ENCODE measurements around the gene GMIP. TPM values are rescaled to one million over a fixed set of nuclear protein-coding genes. Genes with fewer than 3 reads are reported as not detected.

GMIP gene
- total RNA-seq, 1 donor from 2014 or later, result 32.4 TPM

DNA sequence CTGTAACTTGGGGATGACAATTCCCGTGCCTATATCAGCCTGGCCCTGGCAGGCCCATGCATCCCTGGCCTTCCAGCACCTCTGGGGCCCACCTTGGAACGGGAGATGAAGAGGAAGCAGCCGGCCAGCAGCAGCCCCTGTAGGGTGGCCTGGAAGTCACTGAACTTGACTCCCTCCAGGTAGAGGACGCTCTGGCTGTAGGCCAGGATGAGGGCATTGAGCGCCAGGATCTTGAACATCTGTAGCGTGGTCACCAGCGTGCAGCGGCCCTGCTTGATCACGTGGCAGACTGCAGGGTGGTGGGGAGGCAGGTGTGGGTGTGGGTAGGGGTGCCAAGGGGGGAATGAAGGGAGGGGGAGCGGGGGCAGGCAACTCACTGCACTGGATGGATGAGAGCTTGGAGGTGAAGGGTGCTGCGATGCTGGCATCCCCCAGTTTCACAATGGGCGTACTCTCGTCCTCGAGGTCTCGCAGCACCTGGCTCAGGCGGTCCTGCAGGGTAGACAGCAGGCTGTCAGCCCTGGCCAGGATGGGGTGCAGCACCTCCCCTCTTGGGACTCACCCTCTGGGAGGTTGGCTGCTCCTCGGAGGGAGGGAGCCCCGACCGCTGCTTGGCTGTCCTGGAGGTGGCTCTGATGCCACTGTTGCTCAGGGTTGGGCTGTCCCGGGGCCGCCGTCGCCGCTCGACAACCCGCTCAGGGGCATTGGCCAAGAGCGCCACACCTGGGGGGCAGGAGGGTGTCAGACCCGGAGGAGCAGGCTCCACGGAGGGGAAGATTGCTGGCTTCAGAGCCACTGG, 3.8 kb upstream of the GMIP start:
- Histone ChIP-seq H3K4me2 (ENCODE audit: low read length) (no peak overlapping the region), H3K27ac (ENCODE audit: low read depth, low read length) (no peak overlapping the region), H3K4me1 (ENCODE audit: insufficient read depth, low read length) (peaks cover 10% of the 10 kb centered on the region), H2AFZ (ENCODE audit: low read depth, low read length) (no peak overlapping the region), H3K27me3 (ENCODE audit: insufficient read depth, low read length) (no peaks in the 10 kb centered on the region), H4K20me1 (ENCODE audit: insufficient read depth, low read length) (peaks cover 7% of the 10 kb centered on the region), H3K79me2 (ENCODE audit: insufficient read depth, low read length) (peaks cover 11% of the 10 kb centered on the region), H3K9ac (ENCODE audit: low read length) (no peak overlapping the region), H3K9me3 (ENCODE audit: insufficient read depth, low read depth, low read length) (no peaks in the 10 kb centered on the region), H3K36me3 (ENCODE audit: insufficient read depth, low read length) (peaks cover 18% of the 10 kb centered on the region), H3K4me3 (ENCODE audit: insufficient read depth, low read depth, low read length) (no peak overlapping the region)
- H3K27me3 Mint-ChIP-seq (ENCODE audit: low read depth, unreplicated experiment), result no peaks in the 10 kb centered on the region
- no peak overlapping the region for H3K27ac Mint-ChIP-seq (ENCODE audit: unreplicated experiment)
- no peak for TF ChIP-seq CTCF (IDR thresholded peaks at IDR 0.05; ENCODE audit: insufficient read depth, low read depth, low read length)
- DNase-seq (ENCODE audit: low read depth), result no peak
- no peak for FAIRE-seq
- peaks cover 3% of the 10 kb centered on the region for H3K4me1 Mint-ChIP-seq (ENCODE audit: low read depth, unreplicated experiment)
- H3K36me3 Mint-ChIP-seq (ENCODE audit: low read depth, unreplicated experiment), result peaks cover 19% of the 10 kb centered on the region
- no peaks in the 10 kb centered on the region for H3K9me3 Mint-ChIP-seq (ENCODE audit: unreplicated experiment)
- no peak overlapping the region for H3K4me3 Mint-ChIP-seq (ENCODE audit: unreplicated experiment)

DNA sequence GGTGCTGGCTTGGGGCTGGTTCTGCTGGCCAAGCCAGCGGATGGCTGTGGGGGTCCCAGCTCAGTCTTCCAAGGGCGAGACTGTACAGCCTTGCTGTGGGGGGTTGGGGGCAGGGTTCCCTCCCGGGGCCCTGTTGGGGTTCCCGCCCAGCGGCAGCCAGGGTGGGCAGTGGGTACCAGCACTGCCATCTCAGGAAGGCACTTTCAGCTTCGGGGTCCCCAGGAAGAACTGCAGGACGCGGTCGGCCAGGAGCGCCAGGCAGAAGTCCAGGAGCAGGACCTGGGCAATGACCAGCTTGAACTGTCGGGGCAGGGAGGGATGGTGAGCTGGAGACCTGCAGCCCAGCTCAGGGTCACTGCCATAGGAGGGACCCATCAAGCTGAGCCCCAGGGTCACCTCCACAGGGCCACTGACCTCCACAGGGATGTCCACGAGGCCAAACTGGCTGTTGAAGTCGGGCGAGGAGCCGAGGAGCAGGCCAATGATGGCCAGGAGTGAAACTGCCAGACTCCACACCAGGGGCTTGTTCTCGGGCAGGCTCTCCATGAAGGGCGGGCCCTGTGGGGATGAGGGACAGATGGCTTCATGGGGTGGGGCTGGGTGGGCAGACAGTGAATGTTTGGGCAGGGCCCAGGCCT, 1.9 kb upstream of the GMIP start:
- Histone ChIP-seq H3K4me2 (ENCODE audit: low read length) (no peak overlapping the region), H2AFZ (ENCODE audit: low read depth, low read length) (no peak overlapping the region), H4K20me1 (ENCODE audit: insufficient read depth, low read length) (peaks cover 5% of the 10 kb centered on the region), H3K9ac (ENCODE audit: low read length) (no peak overlapping the region), H3K36me3 (ENCODE audit: insufficient read depth, low read length) (peaks cover 9% of the 10 kb centered on the region), H3K4me1 (ENCODE audit: insufficient read depth, low read length) (peaks cover 10% of the 10 kb centered on the region), H3K4me3 (ENCODE audit: insufficient read depth, low read depth, low read length) (no peak overlapping the region), H3K79me2 (ENCODE audit: insufficient read depth, low read length) (peaks cover 11% of the 10 kb centered on the region), H3K27ac (ENCODE audit: low read depth, low read length) (no peak overlapping the region), H3K9me3 (ENCODE audit: insufficient read depth, low read depth, low read length) (no peaks in the 10 kb centered on the region), H3K27me3 (ENCODE audit: insufficient read depth, low read length) (no peaks in the 10 kb centered on the region)
- TF ChIP-seq EZH2 (IDR thresholded peaks at IDR 0.05; ENCODE audit: insufficient read depth, low read length) (no peak), CTCF (IDR thresholded peaks at IDR 0.05; ENCODE audit: insufficient read depth, low read depth, low read length) (no peak)
- H3K4me1 Mint-ChIP-seq (ENCODE audit: low read depth, unreplicated experiment), result peaks cover 4% of the 10 kb centered on the region
- FAIRE-seq, result no peak
- DNase-seq (ENCODE audit: low read depth), result no peak
- H3K27ac Mint-ChIP-seq (ENCODE audit: unreplicated experiment), result no peak overlapping the region
- H3K4me3 Mint-ChIP-seq (ENCODE audit: unreplicated experiment), result no peak overlapping the region
- no peaks in the 10 kb centered on the region for H3K9me3 Mint-ChIP-seq (ENCODE audit: unreplicated experiment)
- peaks cover 11% of the 10 kb centered on the region for H3K36me3 Mint-ChIP-seq (ENCODE audit: low read depth, unreplicated experiment)
- H3K27me3 Mint-ChIP-seq (ENCODE audit: low read depth, unreplicated experiment), result no peaks in the 10 kb centered on the region

DNA sequence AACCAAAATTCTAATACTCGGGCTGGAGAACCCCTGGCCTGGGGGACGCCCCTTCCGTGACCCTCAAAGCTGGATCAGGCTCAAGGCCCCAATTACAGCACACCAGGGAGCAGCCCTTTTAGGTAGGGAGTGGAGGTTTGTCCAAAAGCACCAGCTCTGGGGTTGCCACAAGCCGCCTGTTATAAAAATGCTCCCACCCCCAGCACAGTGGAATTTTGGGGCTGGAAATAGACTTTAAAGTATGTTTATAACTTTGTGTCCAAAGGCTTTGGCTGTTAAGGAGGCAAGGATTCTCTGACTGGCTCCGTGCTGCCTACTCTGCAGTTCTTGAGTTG, 564 bp upstream of the GMIP start:
- H3K4me1 Mint-ChIP-seq (ENCODE audit: low read depth, unreplicated experiment), result peaks cover 4% of the 10 kb centered on the region
- Histone ChIP-seq H4K20me1 (ENCODE audit: insufficient read depth, low read length) (peaks cover 5% of the 10 kb centered on the region), H3K27me3 (ENCODE audit: insufficient read depth, low read length) (no peaks in the 10 kb centered on the region), H3K79me2 (ENCODE audit: insufficient read depth, low read length) (peaks cover 11% of the 10 kb centered on the region), H2AFZ (ENCODE audit: low read depth, low read length) (no peak overlapping the region), H3K9me3 (ENCODE audit: insufficient read depth, low read depth, low read length) (no peaks in the 10 kb centered on the region), H3K4me3 (ENCODE audit: insufficient read depth, low read depth, low read length) (no peak overlapping the region), H3K4me2 (ENCODE audit: low read length) (peak overlapping the region; percentile 99), H3K4me1 (ENCODE audit: insufficient read depth, low read length) (peaks cover 10% of the 10 kb centered on the region), H3K27ac (ENCODE audit: low read depth, low read length) (no peak overlapping the region), H3K9ac (ENCODE audit: low read length) (no peak overlapping the region), H3K36me3 (ENCODE audit: insufficient read depth, low read length) (peaks cover 6% of the 10 kb centered on the region)
- H3K4me3 Mint-ChIP-seq (ENCODE audit: unreplicated experiment), result peak overlapping the region; percentile 90
- peaks cover 8% of the 10 kb centered on the region for H3K36me3 Mint-ChIP-seq (ENCODE audit: low read depth, unreplicated experiment)
- no peaks in the 10 kb centered on the region for H3K9me3 Mint-ChIP-seq (ENCODE audit: unreplicated experiment)
- no peak overlapping the region for H3K27ac Mint-ChIP-seq (ENCODE audit: unreplicated experiment)
- FAIRE-seq, result no peak
- DNase-seq (ENCODE audit: low read depth), result no peak
- no peaks in the 10 kb centered on the region for H3K27me3 Mint-ChIP-seq (ENCODE audit: low read depth, unreplicated experiment)
- TF ChIP-seq CTCF (IDR thresholded peaks at IDR 0.05; ENCODE audit: insufficient read depth, low read depth, low read length) (no peak), EZH2 (IDR thresholded peaks at IDR 0.05; ENCODE audit: insufficient read depth, low read length) (no peak)

Data from astrocyte (in vitro differentiated cells and primary cell).